SK-N-SH (cell line): ENCODE measurements around the gene PCDHGB4.

Experiments
- CTCF ChIP-seq: fragments of 200-600 bp; sonication (generic); IDR thresholded peaks from 2 replicates; pipeline ENCODE4 v1.6.1; 2017; ENCODE audit warnings: antibody characterized with exemption, mild to moderate bottlenecking, moderate library complexity
- FOXM1 ChIP-seq: IDR thresholded peaks from 2 replicates; pipeline ENCODE4 v1.4.0; 2012; ENCODE audit warnings: low read depth, mild to moderate bottlenecking
- MAX ChIP-seq: IDR thresholded peaks from 2 replicates; pipeline ENCODE4 v1.4.0; 2012; ENCODE audit warnings: low read depth
- NFIC ChIP-seq: IDR thresholded peaks from 2 replicates; pipeline ENCODE4 v1.4.0; 2012; ENCODE audit warnings: borderline replicate concordance
- PBX3 ChIP-seq: IDR thresholded peaks from 2 replicates; pipeline ENCODE4; 2012
- RCOR1 ChIP-seq: fragments of 150-350 bp; IDR thresholded peaks from 2 replicates; pipeline ENCODE4 v1.6.1; 2017; ENCODE audit warnings: antibody characterized with exemption, low read length
- RFX5 ChIP-seq: IDR thresholded peaks from 2 replicates; pipeline ENCODE4 v1.6.1; 2012; ENCODE audit warnings: mild to moderate bottlenecking, improper control_type of control experiment, low read length
- TCF12 ChIP-seq: IDR thresholded peaks from 2 replicates; pipeline ENCODE4 v1.4.0; 2012
- ZBTB33 ChIP-seq: IDR thresholded peaks from 2 replicates; pipeline ENCODE4 v1.4.0; 2012; ENCODE audit warnings: low read depth, borderline replicate concordance

- no peak for TF ChIP-seq CTCF
- TF ChIP-seq NFIC = no peak
- TF ChIP-seq MAX = no peak
- no peak for TF ChIP-seq FOXM1
- no peak for TF ChIP-seq PBX3
- no peak for TF ChIP-seq TCF12
- TF ChIP-seq RFX5 = no peak
- no peak for TF ChIP-seq RCOR1
- no peak for TF ChIP-seq ZBTB33
Observed at GRCh38 chr5:141388661-141389060, 1.2 kb downstream of the PCDHGB4 start.
